Hematopoietic multipotent progenitor cell treated with erythropoietin and hydrocortisone succinate and interleukin-3 and kit ligand, for 8 days (in vitro differentiated cells): ENCODE measurements around the gene TNFRSF4.

Source experiments
- DNase-seq: peaks from one replicate; pipeline ENCODE4 v3.0.0-alpha.2; 2015

The TNFRSF4 gene

GRCh38 chr1:1245178-1245816 lies 31.3 kb upstream of the TNFRSF4 start:
- DNase-seq = no peak

DNA sequence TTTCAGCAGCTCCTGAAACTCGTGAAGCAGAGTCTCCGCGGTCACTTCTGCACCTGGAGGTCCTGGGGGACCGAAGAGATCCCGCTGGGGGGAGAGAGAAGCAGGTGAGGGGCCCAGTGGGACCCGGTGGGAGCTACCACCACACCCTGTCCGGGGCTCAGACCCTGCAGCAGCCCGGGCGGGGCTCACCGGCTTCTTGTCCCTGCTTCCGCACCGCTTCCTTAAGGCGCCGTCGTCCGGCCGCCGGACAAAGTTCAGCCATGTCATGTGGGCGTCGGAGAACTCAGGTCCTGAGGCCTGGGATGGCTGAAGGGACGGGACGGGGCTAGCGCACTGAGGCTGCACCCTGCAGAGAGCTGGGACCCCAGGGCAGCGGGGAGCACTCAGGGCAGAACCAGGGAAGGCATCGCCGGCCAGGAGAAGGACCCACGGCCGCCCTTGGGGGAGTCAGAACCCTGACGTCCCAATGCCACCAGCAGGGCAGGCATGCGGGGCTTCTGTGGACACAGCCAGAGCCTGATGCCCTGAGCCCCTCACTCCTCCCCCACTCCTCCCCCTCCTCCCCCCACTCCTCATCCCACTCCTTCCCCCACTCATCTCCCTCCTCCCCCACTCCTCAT lies 30.3 kb upstream of the TNFRSF4 start:
- DNase-seq = no peak

GRCh38 chr1:1243807-1244191 lies 29.8 kb upstream of the TNFRSF4 start:
- DNase-seq = no peak

DNA sequence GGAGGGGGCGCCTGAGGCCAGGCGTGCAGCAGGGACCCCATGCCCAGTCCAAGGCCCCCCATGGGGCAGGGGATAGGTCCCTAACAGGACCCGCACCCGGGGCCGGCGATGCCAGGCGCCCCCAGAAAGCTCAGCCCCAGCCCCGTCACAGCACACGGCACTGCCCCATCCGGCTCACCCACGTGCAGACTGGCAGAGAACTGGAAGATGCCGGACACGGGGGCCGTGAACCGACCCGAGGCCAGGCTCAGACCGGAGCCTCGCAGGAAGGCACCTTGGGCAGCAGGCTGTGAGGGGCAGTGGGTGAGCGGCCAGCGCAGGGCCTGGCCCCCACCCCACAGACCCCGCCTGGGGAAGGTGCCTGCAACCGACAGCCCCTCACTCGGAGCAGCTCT lies 29.3 kb upstream of the TNFRSF4 start:
- no peak for DNase-seq

DNA sequence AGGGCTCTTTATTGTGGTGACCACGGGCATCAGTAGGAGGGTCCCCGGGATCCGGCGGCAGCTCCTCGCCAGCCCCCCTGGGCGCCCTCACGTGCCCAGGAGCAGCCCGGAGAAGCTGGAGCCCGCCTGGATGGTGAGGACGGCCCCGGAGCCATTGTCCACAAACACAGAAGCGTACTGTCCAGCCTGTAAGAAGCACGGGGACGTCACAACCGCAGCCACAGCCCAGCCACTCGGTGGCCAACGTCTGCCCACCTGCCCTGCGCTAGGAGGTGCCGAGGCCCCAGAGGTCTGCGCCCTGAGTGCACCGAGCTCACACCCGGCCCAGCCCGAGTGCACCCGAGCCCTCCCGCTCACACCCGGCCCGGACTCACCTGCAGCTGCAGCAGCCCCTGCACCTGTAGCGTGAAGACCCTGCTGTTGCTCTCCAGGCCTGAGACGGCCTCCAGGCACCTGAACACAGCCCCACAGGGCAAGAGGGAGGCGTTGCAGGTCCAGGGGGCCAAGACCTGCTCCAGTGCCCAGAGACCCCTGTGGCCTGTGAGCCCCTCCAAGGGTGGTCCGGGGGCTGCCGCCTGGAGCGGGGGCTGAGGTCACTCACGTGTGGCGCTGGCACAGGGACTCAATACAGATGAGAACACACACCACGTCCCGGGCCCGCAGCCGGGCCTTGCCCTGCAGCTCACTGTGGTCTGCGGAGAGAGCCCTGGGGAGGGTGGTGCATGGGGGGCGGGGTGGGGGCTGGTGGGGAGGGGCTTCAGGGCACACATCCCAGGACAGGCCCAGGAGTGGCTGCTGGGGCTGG lies 28.7 kb upstream of the TNFRSF4 start:
- DNase-seq = no peak

GRCh38 chr1:1241588-1242219 lies 27.8 kb upstream of the TNFRSF4 start:
- DNase-seq = no peak

- DNase-seq = no peak
Observed at GRCh38 chr1:1240822-1241587, 27.1 kb upstream of the TNFRSF4 start.

DNA sequence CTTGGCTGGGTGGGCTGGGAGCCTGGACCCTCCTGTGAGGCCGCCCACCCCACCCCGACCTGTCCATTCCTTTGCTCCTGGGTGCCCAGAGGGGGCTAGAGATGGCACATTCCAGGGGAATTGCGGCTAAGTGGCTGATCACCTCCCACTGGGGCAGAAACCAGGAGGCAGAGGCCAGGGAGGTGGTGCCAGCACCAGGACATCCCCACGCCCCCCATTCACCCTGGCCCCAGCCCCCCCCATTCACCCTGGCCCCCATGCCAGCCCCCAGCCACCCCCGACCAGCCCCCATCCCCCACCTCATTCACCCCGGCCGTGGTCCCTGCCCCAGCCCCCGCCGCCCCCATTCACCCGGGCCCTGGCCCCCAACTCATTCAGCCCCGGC lies 26.4 kb upstream of the TNFRSF4 start:
- DNase-seq = no peak

- DNase-seq = no peak
Observed at GRCh38 chr1:1239614-1240347, 25.8 kb upstream of the TNFRSF4 start.

DNA sequence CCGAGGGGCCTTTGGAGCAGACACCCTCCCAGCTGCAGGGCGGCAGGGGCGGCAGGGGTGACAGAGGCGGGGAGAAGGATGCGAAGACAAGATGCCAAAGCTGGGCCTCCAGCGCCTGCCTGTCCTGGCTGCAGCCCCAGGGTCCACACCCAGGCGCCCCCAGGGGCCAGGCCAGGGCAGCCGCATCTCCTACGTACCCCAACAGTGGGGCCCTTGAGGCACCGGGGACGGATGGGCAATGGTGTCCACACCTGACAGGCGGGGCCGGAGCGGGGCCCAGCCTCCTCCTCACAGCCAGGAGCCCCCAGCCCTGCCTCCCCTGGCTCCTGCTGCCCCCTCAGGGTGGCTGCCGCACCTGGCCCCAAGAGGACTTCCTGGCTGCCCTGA lies 25.3 kb upstream of the TNFRSF4 start:
- no peak for DNase-seq

- DNase-seq = no peak
Observed at GRCh38 chr1:1238702-1239178, 24.8 kb upstream of the TNFRSF4 start.

DNA sequence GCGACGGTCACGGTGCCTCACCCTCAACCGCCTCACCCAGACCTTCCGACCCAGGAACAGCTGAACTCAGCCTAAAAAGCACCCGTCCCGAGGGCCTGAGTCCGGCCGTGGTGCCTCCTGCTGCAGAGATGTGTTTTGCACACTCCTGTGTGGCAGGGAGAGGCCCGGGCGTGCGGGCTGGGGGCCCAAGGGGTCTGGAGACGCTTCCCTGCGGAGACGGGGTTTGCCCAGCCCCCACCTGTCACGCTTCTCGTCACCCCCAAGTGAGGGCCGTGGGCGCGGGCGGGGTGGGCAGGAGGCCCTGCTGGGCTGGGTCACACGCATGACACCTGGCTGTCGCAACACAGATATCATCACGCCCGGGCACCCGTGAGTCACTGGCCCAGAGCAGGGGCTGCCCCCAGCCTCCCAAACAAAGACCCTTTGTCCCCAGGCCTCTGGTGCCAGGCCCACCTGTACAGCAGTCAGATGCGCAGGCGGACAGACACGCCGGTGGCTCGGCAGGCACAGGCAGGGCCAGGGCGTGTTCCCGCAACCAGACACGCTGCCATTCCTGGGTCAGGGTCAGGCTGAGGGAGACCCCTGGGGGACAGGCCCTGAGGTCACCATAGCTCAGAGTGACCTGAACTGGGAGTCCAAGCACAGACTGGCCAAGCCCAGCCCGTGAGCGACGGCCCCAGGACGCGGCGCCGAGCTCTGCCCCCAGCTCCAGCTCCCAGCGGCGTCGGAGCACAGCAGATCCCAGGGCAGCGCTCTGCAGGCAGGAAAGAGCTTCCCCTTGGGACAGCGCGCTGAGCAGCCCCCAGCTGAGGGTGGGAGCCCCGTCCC lies 24.1 kb upstream of the TNFRSF4 start:
- no peak for DNase-seq

GRCh38 chr1:1236945-1237873 lies 23.3 kb upstream of the TNFRSF4 start:
- no peak for DNase-seq

DNA sequence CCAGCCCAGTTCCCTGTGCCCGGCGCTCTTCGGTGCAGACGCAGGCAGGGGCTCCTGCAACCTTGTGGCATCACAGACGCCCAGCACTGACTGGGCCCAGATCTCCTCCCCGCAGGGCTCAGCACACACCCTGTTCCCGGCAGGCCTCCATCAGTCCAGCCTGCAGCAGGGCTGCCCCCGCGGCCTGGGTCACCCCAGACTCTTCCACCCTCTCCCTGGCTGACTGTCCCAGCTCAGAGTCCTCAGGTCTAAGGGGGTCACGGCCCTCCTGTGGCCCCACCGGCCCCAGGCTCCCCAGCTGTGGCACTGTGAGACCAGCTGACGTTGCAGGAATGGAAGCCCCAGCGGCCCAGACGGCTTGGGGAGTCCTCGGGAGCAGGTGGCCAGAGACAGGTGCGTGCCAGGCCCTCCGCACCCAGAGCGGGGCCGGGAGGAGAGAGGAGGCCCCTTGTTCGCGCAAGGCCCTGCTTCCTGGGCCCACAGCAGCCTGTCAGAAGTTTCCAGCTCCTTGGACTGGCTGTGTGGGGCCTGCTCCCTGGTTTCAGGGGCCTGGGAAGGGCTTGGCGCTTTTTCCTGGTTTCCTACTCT lies 22.3 kb upstream of the TNFRSF4 start:
- no peak for DNase-seq

- DNase-seq = no peak
Observed at GRCh38 chr1:1235016-1235744, 21.2 kb upstream of the TNFRSF4 start.

DNA sequence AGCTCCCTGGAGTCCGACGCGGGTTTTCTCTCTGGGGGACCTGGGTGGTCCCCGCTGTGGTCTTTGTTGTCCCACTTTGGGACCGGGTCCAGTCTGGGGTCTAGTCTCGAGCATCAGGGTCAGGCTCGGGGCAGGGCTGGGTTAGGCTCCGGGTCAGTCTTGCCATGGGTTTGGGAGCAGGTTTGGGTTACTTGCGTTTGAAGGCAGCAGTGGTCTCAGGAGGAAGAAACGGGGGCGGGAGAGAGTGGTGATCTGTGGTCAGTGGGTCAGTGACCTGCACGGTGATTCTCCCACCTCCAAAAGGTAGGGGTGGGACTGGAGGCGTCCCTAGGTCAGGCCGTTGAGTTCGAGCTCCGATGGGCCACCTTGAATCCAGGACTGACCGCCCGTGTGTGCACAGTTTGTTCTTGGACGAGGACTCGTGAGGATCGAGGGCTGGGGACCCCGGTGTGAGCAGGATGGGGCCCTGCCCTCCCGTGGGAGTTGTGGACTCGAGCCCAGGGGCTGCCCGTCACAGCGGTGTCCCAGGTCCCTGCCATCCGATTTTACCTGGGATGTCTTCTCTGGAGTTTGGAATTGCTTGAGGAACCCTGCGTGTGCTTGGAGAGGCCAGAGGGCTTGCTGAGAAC lies 20.3 kb upstream of the TNFRSF4 start:
- DNase-seq = no peak

GRCh38 chr1:1233567-1233892 lies 19.6 kb upstream of the TNFRSF4 start:
- DNase-seq = no peak

- DNase-seq = no peak
Observed at GRCh38 chr1:1232796-1233566, 19.0 kb upstream of the TNFRSF4 start.
